Hepatocyte (in vitro differentiated cells): ENCODE results near the gene NEK4. TPM values are rescaled to one million over a fixed set of nuclear protein-coding genes. Genes with fewer than 3 reads are reported as not detected.

Experiments
- DNase-seq: peaks from one replicate; pipeline ENCODE4 v3.0.0-alpha.2; 2016; ENCODE audit warnings: low spot score
- H2AFZ ChIP-seq: fragments of 200-600 bp; sonication (generic); 2 replicates; pipeline ENCODE4 v1.6.0; 2016; ENCODE audit warnings: antibody characterized with exemption, mild to moderate bottlenecking
- H3K27ac ChIP-seq: fragments of 200-600 bp; sonication (generic); 2 replicates; pipeline ENCODE4 v1.5.1; 2016; ENCODE audit warnings: mild to moderate bottlenecking
- H3K27me3 ChIP-seq: fragments of 200-600 bp; sonication (generic); 2 replicates; pipeline ENCODE4 v1.6.1; 2016
- H3K36me3 ChIP-seq: fragments of 200-600 bp; sonication (generic); replicated peaks from 2 replicates; pipeline ENCODE4 v1.5.1; 2016; ENCODE audit warnings: low read depth; ENCODE audit not compliant: insufficient read depth
- H3K4me1 ChIP-seq: fragments of 200-600 bp; sonication (generic); 2 replicates; pipeline ENCODE4 v1.5.1; 2016; ENCODE audit warnings: mild to moderate bottlenecking, moderate library complexity; ENCODE audit not compliant: insufficient read depth
- H3K4me2 ChIP-seq: fragments of 200-600 bp; sonication (generic); 2 replicates; pipeline ENCODE4 v1.6.0; 2016
- H3K4me3 ChIP-seq: fragments of 200-600 bp; sonication (generic); 2 replicates; pipeline ENCODE4 v1.5.1; 2016; ENCODE audit warnings: mild to moderate bottlenecking
- H3K79me2 ChIP-seq: fragments of 200-600 bp; sonication (generic); 2 replicates; pipeline ENCODE4 v1.6.0; 2017; ENCODE audit warnings: mild to moderate bottlenecking
- H3K9me2 ChIP-seq: fragments of 200-600 bp; sonication (generic); replicated peaks from 2 replicates; pipeline ENCODE4 v1.6.0; 2017; ENCODE audit warnings: mild to moderate bottlenecking; ENCODE audit not compliant: insufficient read depth
- H3K9me3 ChIP-seq: fragments of 200-600 bp; sonication (generic); 2 replicates; pipeline ENCODE4 v1.5.1; 2016; ENCODE audit warnings: low read depth, mild to moderate bottlenecking
- H4K20me1 ChIP-seq: fragments of 200-600 bp; sonication (generic); 2 replicates; pipeline ENCODE4 v1.6.0; 2016; ENCODE audit warnings: mild to moderate bottlenecking; ENCODE audit not compliant: insufficient read depth, poor library complexity, severe bottlenecking
- CTCF ChIP-seq: fragments of 200-600 bp; sonication (generic); IDR thresholded peaks from 2 replicates; pipeline ENCODE4 v1.5.1; 2016; ENCODE audit warnings: antibody characterized with exemption, mild to moderate bottlenecking; ENCODE audit not compliant: poor library complexity
- EZH2 ChIP-seq: fragments of 200-600 bp; sonication (generic); IDR thresholded peaks from 2 replicates; pipeline ENCODE4 v1.6.1; 2016; ENCODE audit warnings: antibody characterized with exemption, mild to moderate bottlenecking, borderline replicate concordance
- EZH2phosphoT487 ChIP-seq: fragments of 200-600 bp; sonication (generic); IDR thresholded peaks from one replicate; pipeline ENCODE4 v1.6.1; 2018; ENCODE audit warnings: antibody characterized with exemption, mild to moderate bottlenecking, low read depth, moderate library complexity; ENCODE audit not compliant: unreplicated experiment, severe bottlenecking
- WGBS: methylation state at CpG from one replicate; pipeline ENCODE4 v1.1.6; 2016; ENCODE audit warnings: low lambda C conversion rate; ENCODE audit errors: missing lambda C conversion rate; 5-methylcytosine and 5-hydroxymethylcytosine counted together
- polyA plus RNA-seq: library from polyadenylated mRNA; unstranded; fragments of >200 nt; fragmentation: Nextera tagmentation; extraction: Ambion mirVana; gene quantifications from 2 replicates; pipeline ENCODE4 v1.2.1, GENCODE V29; 2016
- total RNA-seq: library from RNA; depleted of rRNA; stranded (reverse); fragments of >200 nt; gene quantifications from 2 replicates; pipeline ENCODE4 v1.2.3, GENCODE V29; 2014

NEK4 gene
- total and polyA plus RNA-seq, 2 experiments from 2014 or later, result 8.0 to 19.2 TPM

- DNase-seq, result no peak
- H2AFZ ChIP-seq, result no peak overlapping the region
- no peaks in the 10 kb centered on the region for H3K36me3 ChIP-seq
- no peak overlapping the region for H3K4me3 ChIP-seq
- no peaks in the 10 kb centered on the region for H3K9me2 ChIP-seq
- H3K27ac ChIP-seq, result no peak overlapping the region
- no peak overlapping the region for H3K4me2 ChIP-seq
- WGBS, result 76% methylated on average over 7 of the region's 7 CpGs
- no peaks in the 10 kb centered on the region for H3K9me3 ChIP-seq
- no peaks in the 10 kb centered on the region for H3K4me1 ChIP-seq
- TF ChIP-seq EZH2phosphoT487, result no peak
- TF ChIP-seq EZH2, result no peak
- no peak for TF ChIP-seq CTCF
- H3K79me2 ChIP-seq, result no peaks in the 10 kb centered on the region
- H4K20me1 ChIP-seq, result no peaks in the 10 kb centered on the region
- no peaks in the 10 kb centered on the region for H3K27me3 ChIP-seq
Measured at GRCh38 chr3:52811452-52812011, 40.8 kb upstream of the NEK4 start.

GRCh38 chr3:52810923-52811322 lies 40.2 kb upstream of the NEK4 start:
- no peaks in the 10 kb centered on the region for H4K20me1 ChIP-seq
- no peaks in the 10 kb centered on the region for H3K79me2 ChIP-seq
- H3K9me2 ChIP-seq, result no peaks in the 10 kb centered on the region
- no peak overlapping the region for H3K4me2 ChIP-seq
- H3K4me3 ChIP-seq, result no peak overlapping the region
- no peak overlapping the region for H2AFZ ChIP-seq
- 94% methylated on average over 9 of the region's 11 CpGs for WGBS
- H3K4me1 ChIP-seq, result no peaks in the 10 kb centered on the region
- H3K27me3 ChIP-seq, result no peaks in the 10 kb centered on the region
- TF ChIP-seq EZH2phosphoT487, result no peak
- TF ChIP-seq CTCF, result no peak
- no peak for TF ChIP-seq EZH2
- no peaks in the 10 kb centered on the region for H3K9me3 ChIP-seq
- no peaks in the 10 kb centered on the region for H3K36me3 ChIP-seq
- no peak for DNase-seq
- no peak overlapping the region for H3K27ac ChIP-seq

GRCh38 chr3:52809662-52810377 lies 39.1 kb upstream of the NEK4 start:
- 76% methylated on average over 7 of the region's 7 CpGs for WGBS
- Histone ChIP-seq H3K79me2 (no peaks in the 10 kb centered on the region), H3K36me3 (no peaks in the 10 kb centered on the region), H3K9me3 (no peaks in the 10 kb centered on the region), H4K20me1 (no peaks in the 10 kb centered on the region), H2AFZ (no peak overlapping the region), H3K27me3 (no peaks in the 10 kb centered on the region), H3K9me2 (no peaks in the 10 kb centered on the region), H3K4me1 (no peaks in the 10 kb centered on the region), H3K4me3 (no peak overlapping the region), H3K27ac (no peak overlapping the region), H3K4me2 (no peak overlapping the region)
- DNase-seq, result no peak
- TF ChIP-seq EZH2phosphoT487 (no peak), EZH2 (no peak), CTCF (no peak)
